Activated CD4-positive, alpha-beta T cell treated with anti-CD3 and anti-CD28 coated beads, Interleukin-10, Interleukin-2, amounts not matched to agents 100 ng/mL and 50 ng/mL, durations not matched to agents 16 hours and 8 hours (primary cell): ENCODE data around the gene FGD4.

ENCODE experiments used
- DNase-seq: peaks from one replicate; pipeline ENCODE4 v3.0.0-alpha.2; 2020

Gene FGD4

DNA sequence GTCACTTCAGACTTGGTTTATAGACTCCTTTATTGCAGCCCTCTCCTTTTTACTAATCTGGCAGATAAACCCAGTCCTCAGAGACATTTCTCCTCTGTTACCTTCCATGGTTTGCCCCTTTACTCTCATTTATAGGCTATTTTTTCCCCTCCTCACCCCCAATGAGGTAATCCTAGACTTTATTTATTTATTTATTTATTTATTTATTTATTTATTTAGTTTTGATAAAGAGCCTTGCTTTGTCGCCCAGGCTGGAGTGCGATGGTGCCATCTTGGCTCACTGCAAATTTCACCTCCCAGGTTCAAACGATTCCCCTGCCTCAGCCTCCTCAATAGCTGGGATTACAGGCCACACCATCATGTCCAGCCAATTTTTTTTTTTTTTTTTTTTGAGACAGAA lies 8.4 kb downstream of the FGD4 start:
- DNase-seq = no peak

DNA sequence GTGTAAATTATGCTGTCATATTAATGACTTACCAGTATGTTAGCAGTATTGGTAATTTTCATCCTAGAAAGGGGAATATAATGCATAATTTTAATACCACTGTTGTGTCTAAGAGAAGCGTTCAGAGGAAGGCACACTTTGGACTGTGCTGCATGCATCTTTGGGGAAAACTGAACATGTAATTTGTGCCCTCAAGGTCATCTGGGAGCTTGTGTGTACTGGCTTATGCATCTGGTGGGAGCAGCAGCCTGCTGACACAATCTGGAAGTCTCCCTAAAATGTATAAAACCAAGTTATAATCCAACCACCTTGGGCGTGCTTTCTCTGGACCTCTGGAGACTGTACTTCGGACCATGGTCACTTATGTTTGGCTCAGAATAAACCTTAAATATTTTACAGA lies 14.1 kb downstream of the FGD4 start:
- DNase-seq = no peak

- DNase-seq = no peak
Measured at GRCh38 chr12:32418221-32418620, 18.9 kb downstream of the FGD4 start.

DNA sequence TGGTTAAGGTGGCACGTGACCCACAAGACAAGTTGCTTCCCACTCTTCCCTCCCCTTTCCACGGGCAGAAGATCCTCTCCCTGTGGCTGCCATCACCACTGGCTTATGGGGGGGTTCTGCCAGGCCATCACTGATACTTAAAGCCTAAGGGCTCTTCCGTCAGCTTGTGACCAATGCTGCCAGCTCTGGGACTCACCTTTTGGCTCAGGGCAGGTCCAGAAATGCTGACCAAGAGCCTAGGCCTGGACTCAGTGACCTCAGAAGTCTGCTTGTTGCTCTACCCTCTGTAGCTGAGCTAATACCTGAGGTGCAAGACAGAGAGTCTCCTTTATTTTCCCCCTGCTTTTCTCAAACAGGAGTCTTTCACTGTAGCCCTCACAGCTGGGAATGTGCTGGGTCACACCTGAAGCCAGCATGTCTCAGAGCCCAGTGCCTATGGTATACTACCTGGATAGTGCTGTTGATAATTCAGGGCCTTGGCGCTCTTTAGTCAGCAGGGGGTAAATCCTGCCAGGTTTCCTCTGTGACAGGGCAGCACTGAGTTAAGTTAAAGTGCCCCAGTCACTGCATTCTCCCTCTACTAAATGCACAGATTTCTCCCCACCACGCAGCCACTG lies 19.7 kb downstream of the FGD4 start:
- DNase-seq = no peak

GRCh38 chr12:32419520-32419960 lies 20.2 kb downstream of the FGD4 start:
- no peak for DNase-seq

DNA sequence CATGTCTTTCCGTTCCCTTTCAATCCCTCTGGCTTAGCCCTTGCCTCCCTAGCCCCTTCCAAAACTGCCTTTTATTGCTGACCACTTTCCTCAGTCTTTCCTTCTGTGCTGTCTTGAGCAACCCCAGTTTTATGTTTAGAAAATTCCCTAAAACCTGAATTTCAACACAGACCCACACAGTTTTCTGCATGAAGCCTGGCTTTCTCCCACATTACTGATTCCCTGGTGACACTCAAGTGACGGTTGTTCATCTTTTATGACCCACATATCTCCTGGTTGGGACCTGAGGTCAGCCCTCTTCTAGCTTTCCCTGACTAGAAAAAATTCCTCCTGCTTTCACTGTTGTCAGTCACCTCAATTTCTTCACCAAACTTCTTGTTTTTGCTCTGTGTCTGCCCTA lies 21.0 kb downstream of the FGD4 start:
- DNase-seq = no peak

DNA sequence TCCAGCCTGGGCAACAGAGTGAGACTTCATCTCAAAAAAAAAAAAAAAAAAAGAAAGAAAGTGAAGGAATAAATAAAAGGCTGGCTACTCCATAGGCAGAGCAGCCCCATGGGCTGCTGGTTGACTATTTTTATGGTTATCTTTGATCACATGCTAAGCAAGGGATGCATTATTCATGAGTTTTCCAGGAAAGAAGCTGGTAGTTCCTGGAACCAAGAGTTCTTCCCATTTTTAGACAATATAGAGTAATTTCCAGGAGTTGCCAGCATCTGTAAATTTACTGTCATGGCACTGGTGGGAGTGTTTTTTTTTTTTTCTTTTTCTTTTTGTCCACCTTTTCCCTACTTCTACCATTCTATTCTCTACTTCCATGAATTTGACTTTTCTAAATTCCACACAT lies 24.2 kb downstream of the FGD4 start:
- no peak for DNase-seq

DNA sequence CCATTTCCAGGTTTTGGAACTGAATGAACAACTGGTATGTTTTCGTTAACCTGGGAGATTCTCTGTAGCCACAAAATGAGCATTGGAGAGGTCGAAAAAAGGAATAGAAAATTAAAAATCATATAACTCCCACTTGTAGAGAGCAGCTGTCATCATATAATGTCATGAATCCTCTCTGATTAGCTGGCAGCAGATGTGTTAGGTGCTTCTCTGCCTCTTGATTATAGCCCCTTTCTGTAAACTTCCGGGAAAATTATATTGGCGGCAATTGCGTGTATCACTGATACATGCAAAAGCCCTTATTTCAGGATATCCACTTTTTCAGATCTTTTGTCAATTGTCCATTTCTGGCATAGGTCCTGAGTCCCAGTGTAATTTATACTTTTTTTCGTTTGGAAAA lies 31.7 kb downstream of the FGD4 start:
- DNase-seq = no peak

- no peak for DNase-seq
Measured at GRCh38 chr12:32435921-32436705, 36.8 kb downstream of the FGD4 start.

GRCh38 chr12:32437095-32437515 lies 37.7 kb downstream of the FGD4 start:
- DNase-seq = no peak

- DNase-seq = no peak
Measured at GRCh38 chr12:32440120-32440865, 40.9 kb downstream of the FGD4 start.

DNA sequence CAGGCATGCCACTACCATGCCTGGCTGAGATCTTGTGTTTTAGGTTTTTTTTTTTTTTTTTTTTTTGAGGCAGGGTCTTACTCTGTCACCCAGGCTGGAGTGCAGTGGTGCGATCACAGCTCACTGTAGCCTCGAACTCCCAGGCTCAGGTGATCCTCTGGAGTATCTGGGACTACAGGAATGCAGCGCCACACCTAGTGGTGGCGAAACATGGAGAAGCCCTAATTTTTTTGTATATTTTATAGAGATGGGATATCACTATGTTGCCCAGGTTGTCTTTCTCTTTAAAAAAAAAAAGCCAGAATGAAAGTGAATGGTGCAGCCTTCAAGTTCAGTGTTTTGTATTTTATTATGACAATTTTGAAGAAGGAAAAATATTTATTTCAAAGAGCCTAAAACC lies 44.1 kb downstream of the FGD4 start:
- no peak for DNase-seq

DNA sequence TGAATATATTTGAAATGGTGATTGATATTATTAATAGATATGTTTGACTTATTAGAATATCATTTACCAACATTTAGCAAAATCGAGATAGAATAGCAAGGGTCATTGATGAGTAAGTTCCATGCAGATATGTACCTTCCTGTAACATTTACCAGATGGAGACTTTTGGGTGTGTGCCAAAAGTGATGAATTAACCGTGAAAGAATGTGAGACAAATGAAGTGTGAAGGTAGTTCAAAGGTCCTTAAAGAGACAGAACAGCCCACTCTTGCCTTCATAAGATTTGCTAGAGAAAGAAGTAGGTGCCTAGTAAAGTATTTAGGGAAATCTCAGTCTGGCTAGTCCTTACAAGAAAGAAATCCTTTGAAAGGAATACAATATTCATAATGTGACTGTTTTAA lies 45.5 kb downstream of the FGD4 start:
- DNase-seq = no peak

DNA sequence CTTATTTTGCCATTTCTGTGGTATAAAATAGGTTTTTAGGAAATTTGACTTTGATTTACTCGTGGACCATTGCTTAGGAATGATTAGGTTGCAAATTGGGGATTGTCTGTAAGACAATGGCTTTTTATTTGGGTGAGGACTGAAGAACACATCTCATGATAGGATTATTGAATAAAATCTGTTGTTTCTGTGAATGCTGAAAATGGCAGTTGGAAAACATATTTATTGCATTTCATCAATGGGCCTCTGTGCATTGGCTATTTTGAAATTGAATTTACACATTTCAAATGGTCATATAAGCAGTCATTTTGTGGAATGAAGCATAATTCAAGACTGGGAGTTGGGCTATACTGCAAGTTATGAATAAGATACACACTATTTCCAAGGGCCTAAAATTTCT lies 46.0 kb downstream of the FGD4 start:
- no peak for DNase-seq

- DNase-seq = no peak
Measured at GRCh38 chr12:32446316-32447119, 47.2 kb downstream of the FGD4 start.

DNA sequence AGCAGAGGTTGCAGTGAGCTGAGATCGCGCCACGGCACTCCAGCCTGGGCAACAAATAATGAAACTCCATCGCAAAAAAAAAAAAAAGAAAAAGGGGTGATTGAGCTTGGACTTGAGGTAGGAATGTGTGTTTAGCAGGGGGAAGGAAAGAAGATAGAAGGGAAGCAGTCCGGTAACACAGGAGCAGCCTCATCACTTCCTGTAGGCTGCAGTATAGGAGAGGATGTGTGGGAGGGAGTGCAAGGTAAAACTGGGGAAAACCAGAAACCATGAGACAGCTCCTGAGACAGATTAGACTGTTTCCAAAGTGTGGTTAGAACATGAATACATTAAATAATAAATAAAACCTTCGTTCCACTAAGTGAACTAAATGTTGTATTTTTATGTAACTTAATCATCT lies 49.2 kb downstream of the FGD4 start:
- DNase-seq = peak; percentile 13

GRCh38 chr12:32450363-32450762 lies 51.0 kb downstream of the FGD4 start:
- no peak for DNase-seq

DNA sequence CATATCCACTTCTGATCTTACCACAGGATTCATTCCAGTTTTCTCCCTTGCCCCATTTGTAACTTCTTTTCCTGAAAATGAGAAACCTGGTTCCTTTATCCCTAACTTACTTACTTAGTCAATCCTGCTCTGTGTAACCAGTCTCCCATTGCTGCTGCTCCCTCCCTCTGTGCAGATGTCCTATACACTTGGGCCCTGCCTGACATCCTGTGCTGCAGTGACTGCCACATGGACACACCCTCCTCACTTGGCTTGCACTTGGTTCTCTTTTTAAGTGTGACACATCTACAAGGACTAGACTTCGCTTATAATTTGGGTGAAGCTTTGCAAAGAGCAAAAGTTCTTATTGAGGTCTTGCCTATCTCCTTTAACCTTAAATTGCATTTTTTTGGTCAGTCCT lies 51.4 kb downstream of the FGD4 start:
- no peak for DNase-seq

DNA sequence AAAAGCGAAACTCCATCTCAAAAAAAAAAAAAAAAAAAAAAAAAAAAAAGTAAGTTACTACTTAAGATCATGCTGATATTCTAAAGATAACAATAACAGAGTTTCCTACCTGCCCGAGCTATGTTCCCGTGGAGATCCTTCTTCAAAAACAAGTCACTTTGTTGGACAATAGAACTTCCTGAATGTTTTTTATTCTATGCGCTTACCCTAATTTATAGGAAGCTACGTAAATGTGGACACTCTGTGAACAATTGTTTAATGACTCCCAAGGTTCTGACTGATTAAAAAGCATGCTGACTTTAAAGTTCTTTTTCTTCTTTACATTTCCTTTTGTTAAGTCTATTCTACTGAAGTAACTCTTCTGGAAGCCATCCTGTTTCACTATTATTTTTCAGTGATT lies 52.5 kb downstream of the FGD4 start:
- no peak for DNase-seq

- no peak for DNase-seq
Measured at GRCh38 chr12:32454075-32454474, 54.7 kb downstream of the FGD4 start.

- no peak for DNase-seq
Measured at GRCh38 chr12:32454866-32455265, 55.5 kb downstream of the FGD4 start.

DNA sequence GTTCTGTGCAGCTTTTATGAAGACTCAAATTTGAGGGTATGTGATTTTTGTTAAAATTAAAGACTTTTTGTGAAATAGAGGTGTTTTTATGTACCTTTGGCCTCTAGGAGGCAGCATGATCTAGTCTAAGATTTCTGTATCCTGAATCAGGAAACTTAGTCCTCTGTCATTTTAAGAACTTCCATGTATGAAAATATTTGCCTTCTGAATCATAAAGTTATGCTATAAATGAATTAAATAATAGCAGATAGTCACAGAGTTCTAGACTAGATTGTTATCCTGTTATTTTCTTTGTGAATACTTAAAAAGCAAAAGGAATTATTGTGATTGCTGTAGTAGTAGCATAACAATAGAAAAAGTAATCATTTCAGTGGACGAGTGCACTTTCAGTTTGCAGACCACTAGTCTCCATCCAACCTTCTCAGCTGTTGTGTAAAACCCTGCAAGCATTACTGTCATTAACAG lies 56.3 kb downstream of the FGD4 start:
- DNase-seq = peak; percentile 50
